Breast epithelium (tissue), 4 donors: ENCODE measurements around the gene TMEM245. TPM values are rescaled to one million over a fixed set of nuclear protein-coding genes. Genes with fewer than 3 reads are reported as not detected.

Experiments used
- DNase-seq, 2 donors: peaks; one replicate each; pipeline ENCODE4 v3.0.0-alpha.2; 2019; ENCODE audit warnings: low spot score in 2 of 2
- H3K27ac ChIP-seq, 2 donors: fragments of 200-600 bp; sonication (generic) in 1 of 2; one replicate each; pipeline ENCODE4 v1.5.1; 2016 to 2019; ENCODE audit warnings: mild to moderate bottlenecking in 1 of 2
- H3K27me3 ChIP-seq, 2 donors: fragments of 200-600 bp; sonication (generic) in 1 of 2; one replicate each; pipeline versions ENCODE4 v1.5.1 to v1.6.0; 2017 to 2019; ENCODE audit warnings: control low read depth in 1 of 2, mild to moderate bottlenecking in 1 of 2
- H3K36me3 ChIP-seq: fragments of 200-600 bp; one replicate; pipeline ENCODE4 v1.5.1; 2019
- H3K4me1 ChIP-seq, 2 donors: fragments of 200-600 bp; sonication (generic); one replicate each; pipeline ENCODE4 v1.5.1; 2016 to 2019; ENCODE audit warnings: control low read depth in 1 of 2
- H3K4me3 ChIP-seq, 3 donors: fragments of 200-600 bp; sonication (generic); 1 replicate in 2 of 3; 2 replicates in 1 of 3; pipeline ENCODE4 v1.5.1; 2016 to 2019; ENCODE audit warnings: mild to moderate bottlenecking in 3 of 3, moderate library complexity in 2 of 3
- H3K9me3 ChIP-seq, 2 donors: fragments of 200-600 bp; sonication (generic) in 1 of 2; one replicate each; pipeline ENCODE4 v1.5.1; 2016 to 2019; ENCODE audit warnings: control low read depth in 1 of 2
- CTCF ChIP-seq, 3 donors: fragments of 450-650 bp; IDR thresholded peaks; one replicate each; pipeline ENCODE4 v1.5.1; 2016 to 2017; ENCODE audit warnings: antibody characterized with exemption in 3 of 3, mild to moderate bottlenecking in 3 of 3, moderate library complexity in 3 of 3
- POLR2A ChIP-seq: fragments of 450-650 bp; IDR thresholded peaks from one replicate; pipeline ENCODE4 v1.6.1; 2016; ENCODE audit warnings: antibody characterized with exemption, mild to moderate bottlenecking, moderate library complexity
- POLR2AphosphoS5 ChIP-seq, 3 donors: sonication (generic); formaldehyde crosslinking; IDR thresholded peaks; one replicate each; pipeline ENCODE4 v1.6.1; 2017; ENCODE audit warnings: antibody characterized with exemption in 3 of 3
- intact Hi-C: fragments of 100-400 bp; cut with DNase I; formaldehyde crosslinking; loops from one replicate; pipeline ENCODE4 v1.15.1; 2023; ENCODE audit warnings: low total_unique reads
- total RNA-seq, 3 donors: library from RNA; depleted of rRNA; stranded (reverse); fragments of >200 nt; gene quantifications; one replicate each; pipeline ENCODE4 v1.1.0, GENCODE V29; 2016

TMEM245 gene
- total RNA-seq, 3 donors from 2014 or later = 47.5 to 95.7 (median 74.9) TPM

- no peak for TF ChIP-seq CTCF (IDR thresholded peaks at IDR 0.05)
- no peak for TF ChIP-seq POLR2A
- no peak for TF ChIP-seq POLR2AphosphoS5 (IDR thresholded peaks at IDR 0.05)
- H3K27me3 ChIP-seq = no peaks in the 10 kb centered on the region
- no peak overlapping the region for H3K4me3 ChIP-seq
These were observed 39.8 kb upstream of the TMEM245 start for GRCh38 chr9:109159583-109159982.

GRCh38 chr9:109158651-109159050, 38.9 kb upstream of the TMEM245 start:
- H3K4me1 ChIP-seq = no peaks in the 10 kb centered on the region
- TF ChIP-seq POLR2A = no peak
- no peak for TF ChIP-seq POLR2AphosphoS5 (IDR thresholded peaks at IDR 0.05)
- no peak for TF ChIP-seq CTCF (IDR thresholded peaks at IDR 0.05)
- intact Hi-C loops = no loop called here

More at GRCh38 chr9:109159583-109159982, 39.8 kb upstream of the TMEM245 start:
- H3K36me3 ChIP-seq = no peaks in the 10 kb centered on the region
- H3K4me1 ChIP-seq = no peaks in the 10 kb centered on the region
- no peak for DNase-seq
- no peaks in the 10 kb centered on the region for H3K9me3 ChIP-seq
- H3K27ac ChIP-seq = no peak overlapping the region
- intact Hi-C loops = no loop called here

GRCh38 chr9:109156708-109157107, 37.0 kb upstream of the TMEM245 start:
- no peaks in the 10 kb centered on the region for H3K27me3 ChIP-seq
- no peak overlapping the region for H3K4me3 ChIP-seq
- DNase-seq = no peak
- intact Hi-C loops = no loop called here
- no peaks in the 10 kb centered on the region for H3K4me1 ChIP-seq
- no peaks in the 10 kb centered on the region for H3K9me3 ChIP-seq
- TF ChIP-seq POLR2AphosphoS5 (IDR thresholded peaks at IDR 0.05) (no peak), POLR2A (no peak), CTCF (IDR thresholded peaks at IDR 0.05) (no peak)
- no peak overlapping the region for H3K27ac ChIP-seq
- H3K36me3 ChIP-seq = no peaks in the 10 kb centered on the region

More at GRCh38 chr9:109158651-109159050, 38.9 kb upstream of the TMEM245 start:
- H3K27me3 ChIP-seq = no peaks in the 10 kb centered on the region
- DNase-seq = no peak
- no peaks in the 10 kb centered on the region for H3K36me3 ChIP-seq
- no peaks in the 10 kb centered on the region for H3K9me3 ChIP-seq
- H3K4me3 ChIP-seq = no peak overlapping the region
- H3K27ac ChIP-seq = no peak overlapping the region

- no peaks in the 10 kb centered on the region for H3K9me3 ChIP-seq
- DNase-seq = no peak
- H3K27me3 ChIP-seq = no peaks in the 10 kb centered on the region
- H3K4me3 ChIP-seq = no peak overlapping the region
- TF ChIP-seq POLR2A = no peak
- no peak for TF ChIP-seq POLR2AphosphoS5 (IDR thresholded peaks at IDR 0.05)
- TF ChIP-seq CTCF (IDR thresholded peaks at IDR 0.05) = no peak
- H3K27ac ChIP-seq = no peak overlapping the region
- intact Hi-C loops = no loop called here
- no peaks in the 10 kb centered on the region for H3K4me1 ChIP-seq
- no peaks in the 10 kb centered on the region for H3K36me3 ChIP-seq
These were observed 31.3 kb upstream of the TMEM245 start for GRCh38 chr9:109150925-109151545.

GRCh38 chr9:109149722-109150121, 30.0 kb upstream of the TMEM245 start:
- H3K27ac ChIP-seq = no peak overlapping the region
- DNase-seq = no peak
- TF ChIP-seq CTCF (IDR thresholded peaks at IDR 0.05) (no peak), POLR2A (no peak), POLR2AphosphoS5 (IDR thresholded peaks at IDR 0.05) (no peak)
- no peaks in the 10 kb centered on the region for H3K36me3 ChIP-seq
- H3K9me3 ChIP-seq = no peaks in the 10 kb centered on the region
- no peak overlapping the region for H3K4me3 ChIP-seq
- H3K27me3 ChIP-seq = no peaks in the 10 kb centered on the region
- intact Hi-C loops = no loop called here
- H3K4me1 ChIP-seq = no peaks in the 10 kb centered on the region
